Astrocyte (in vitro differentiated cells and primary cell): Measurements from ENCODE around the gene FTCD.

Source experiments
- EZH2 ChIP-seq: IDR thresholded peaks from 2 replicates; pipeline ENCODE4 v1.6.1; 2012; ENCODE audit warnings: mild to moderate bottlenecking, low read length, inconsistent platforms; ENCODE audit not compliant: insufficient read depth
- TF ChIP-seq, protein P1 (sequence below): IDR thresholded peaks from 2 replicates; pipeline ENCODE4 v1.5.1; 2011; ENCODE audit warnings: low read depth, mild to moderate bottlenecking, inconsistent platforms, low read length, moderate library complexity; ENCODE audit not compliant: insufficient read depth

DNA sequence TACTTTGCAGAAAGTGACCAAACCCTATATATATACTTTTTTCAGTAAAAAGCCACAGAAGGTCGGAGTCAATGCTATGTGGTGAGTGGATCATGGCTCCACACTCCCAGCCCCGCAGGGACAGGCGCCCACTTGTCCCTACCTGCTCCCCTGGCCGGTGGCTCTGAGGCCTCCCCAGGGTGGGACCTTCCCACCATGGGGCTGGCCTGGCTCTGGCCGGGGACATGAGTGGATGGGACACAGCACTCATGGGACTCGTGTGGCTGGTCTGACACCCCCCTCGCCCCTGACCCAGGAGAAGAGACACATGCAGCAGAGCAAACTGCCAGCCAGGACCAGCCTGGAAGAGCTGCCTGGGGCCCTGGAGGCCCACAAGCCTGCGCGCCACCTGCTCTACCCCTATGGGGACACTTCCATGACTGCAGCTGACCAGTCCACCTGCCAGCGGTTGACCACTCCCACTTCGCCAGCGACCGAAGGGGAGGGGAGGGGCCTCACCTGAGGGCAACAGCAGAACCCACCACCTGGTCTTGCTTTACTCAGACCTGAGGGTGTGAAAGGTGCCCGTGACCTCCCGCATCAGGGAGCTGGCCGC, 26.7 kb upstream of the FTCD start:
- TF ChIP-seq, protein P1, sequence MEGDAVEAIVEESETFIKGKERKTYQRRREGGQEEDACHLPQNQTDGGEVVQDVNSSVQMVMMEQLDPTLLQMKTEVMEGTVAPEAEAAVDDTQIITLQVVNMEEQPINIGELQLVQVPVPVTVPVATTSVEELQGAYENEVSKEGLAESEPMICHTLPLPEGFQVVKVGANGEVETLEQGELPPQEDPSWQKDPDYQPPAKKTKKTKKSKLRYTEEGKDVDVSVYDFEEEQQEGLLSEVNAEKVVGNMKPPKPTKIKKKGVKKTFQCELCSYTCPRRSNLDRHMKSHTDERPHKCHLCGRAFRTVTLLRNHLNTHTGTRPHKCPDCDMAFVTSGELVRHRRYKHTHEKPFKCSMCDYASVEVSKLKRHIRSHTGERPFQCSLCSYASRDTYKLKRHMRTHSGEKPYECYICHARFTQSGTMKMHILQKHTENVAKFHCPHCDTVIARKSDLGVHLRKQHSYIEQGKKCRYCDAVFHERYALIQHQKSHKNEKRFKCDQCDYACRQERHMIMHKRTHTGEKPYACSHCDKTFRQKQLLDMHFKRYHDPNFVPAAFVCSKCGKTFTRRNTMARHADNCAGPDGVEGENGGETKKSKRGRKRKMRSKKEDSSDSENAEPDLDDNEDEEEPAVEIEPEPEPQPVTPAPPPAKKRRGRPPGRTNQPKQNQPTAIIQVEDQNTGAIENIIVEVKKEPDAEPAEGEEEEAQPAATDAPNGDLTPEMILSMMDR: no peak
- TF ChIP-seq EZH2: no peak
